Muscle layer of duodenum (tissue), 2 donors: Measurements from ENCODE around the gene GPR25.

ENCODE experiments used
- H3K27ac ChIP-seq: one replicate; pipeline ENCODE4 v1.7.0; 2013; ENCODE audit warnings: mild to moderate bottlenecking, low read length
- H3K27me3 ChIP-seq: one replicate; pipeline ENCODE4 v1.7.0; 2013; ENCODE audit warnings: low read depth, mild to moderate bottlenecking, control low read depth, low read length
- H3K36me3 ChIP-seq, 2 donors: one replicate each; pipeline ENCODE4 v1.7.0; 2013; ENCODE audit warnings: low read length in 2 of 2, control low read depth in 1 of 2, mild to moderate bottlenecking in 1 of 2; ENCODE audit not compliant: insufficient read depth in 2 of 2, control insufficient read depth in 1 of 2
- H3K4me1 ChIP-seq, 2 donors: one replicate each; pipeline ENCODE4 v1.7.0; 2013; ENCODE audit warnings: low read length in 2 of 2, mild to moderate bottlenecking in 2 of 2, control low read depth in 1 of 2, moderate library complexity in 1 of 2; ENCODE audit not compliant: insufficient read depth in 2 of 2, control insufficient read depth in 1 of 2
- H3K4me3 ChIP-seq, 2 donors: one replicate each; pipeline ENCODE4 v1.7.0; 2013; ENCODE audit warnings: low read length in 2 of 2, low read depth in 1 of 2, mild to moderate bottlenecking in 1 of 2
- H3K9me3 ChIP-seq, 2 donors: one replicate each; pipeline ENCODE4 v1.7.0; 2013; ENCODE audit warnings: low read length in 2 of 2, control low read depth in 1 of 2, mild to moderate bottlenecking in 1 of 2; ENCODE audit not compliant: control insufficient read depth in 1 of 2
- donor health status: healthy.

GPR25 gene

DNA sequence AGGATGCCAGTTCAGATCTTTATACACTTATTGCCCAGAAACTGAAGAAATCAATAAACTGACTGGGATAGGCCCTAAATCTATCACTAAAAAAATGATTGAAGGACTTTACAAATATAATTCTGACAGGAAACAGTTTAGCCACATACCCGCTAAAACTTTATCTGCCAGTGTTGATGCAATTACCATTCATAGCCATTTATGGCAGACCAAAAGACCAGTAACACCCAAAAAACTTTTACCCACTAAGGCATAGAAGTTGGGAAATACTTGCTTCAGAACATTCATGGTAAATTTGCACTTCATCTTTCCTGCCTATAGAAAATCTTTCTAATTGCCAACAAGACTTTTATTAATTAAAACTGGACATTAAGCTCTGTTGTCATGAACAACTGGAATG is 15.0 kb upstream of the GPR25 start:
- Histone ChIP-seq H3K9me3 (no peaks in the 10 kb centered on the region), H3K27me3 (no peaks in the 10 kb centered on the region), H3K36me3 (peaks cover 39 to 40% of the 10 kb centered on the region in 2 donors), H3K4me1 (no peaks in the 10 kb centered on the region), H3K27ac (no peak overlapping the region), H3K4me3 (no peak overlapping the region)

DNA sequence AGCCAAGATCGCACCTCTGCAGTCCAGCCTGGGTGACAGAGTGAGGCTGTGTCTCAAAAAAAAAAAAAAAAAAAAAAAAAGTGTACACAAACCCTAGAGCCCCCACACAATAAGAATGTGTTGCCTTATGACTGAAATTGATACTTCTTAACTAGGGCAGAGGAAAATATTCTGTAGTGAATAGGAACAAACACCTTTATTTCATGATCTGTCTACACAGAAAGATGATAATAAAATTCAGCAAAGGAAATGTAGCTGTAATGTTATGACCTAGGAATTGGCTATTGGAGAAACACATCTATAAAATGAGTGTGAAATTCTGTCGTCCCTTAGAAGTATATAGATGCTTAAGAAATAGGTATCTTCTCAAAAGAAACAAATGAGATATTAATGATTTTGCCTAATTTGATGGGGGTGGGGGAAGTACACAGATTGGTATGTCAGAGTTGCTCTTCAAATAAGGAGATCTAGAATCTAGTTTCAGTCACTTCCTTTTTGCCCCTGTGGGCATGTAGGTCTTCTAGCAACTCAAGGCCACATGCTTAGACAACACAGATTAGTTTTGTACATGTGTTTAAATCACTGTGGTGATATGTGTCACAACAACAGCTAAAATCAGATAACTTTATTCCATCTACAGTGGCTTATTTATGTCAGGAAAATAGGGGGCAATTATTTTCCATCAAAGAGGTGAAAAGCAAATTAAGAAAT is 10.7 kb upstream of the GPR25 start:
- Histone ChIP-seq H3K27me3 (no peaks in the 10 kb centered on the region), H3K4me3 (no peak overlapping the region), H3K4me1 (no peaks in the 10 kb centered on the region), H3K27ac (no peak overlapping the region), H3K9me3 (no peaks in the 10 kb centered on the region), H3K36me3 (peaks cover 18 to 33% of the 10 kb centered on the region in 2 donors)

DNA sequence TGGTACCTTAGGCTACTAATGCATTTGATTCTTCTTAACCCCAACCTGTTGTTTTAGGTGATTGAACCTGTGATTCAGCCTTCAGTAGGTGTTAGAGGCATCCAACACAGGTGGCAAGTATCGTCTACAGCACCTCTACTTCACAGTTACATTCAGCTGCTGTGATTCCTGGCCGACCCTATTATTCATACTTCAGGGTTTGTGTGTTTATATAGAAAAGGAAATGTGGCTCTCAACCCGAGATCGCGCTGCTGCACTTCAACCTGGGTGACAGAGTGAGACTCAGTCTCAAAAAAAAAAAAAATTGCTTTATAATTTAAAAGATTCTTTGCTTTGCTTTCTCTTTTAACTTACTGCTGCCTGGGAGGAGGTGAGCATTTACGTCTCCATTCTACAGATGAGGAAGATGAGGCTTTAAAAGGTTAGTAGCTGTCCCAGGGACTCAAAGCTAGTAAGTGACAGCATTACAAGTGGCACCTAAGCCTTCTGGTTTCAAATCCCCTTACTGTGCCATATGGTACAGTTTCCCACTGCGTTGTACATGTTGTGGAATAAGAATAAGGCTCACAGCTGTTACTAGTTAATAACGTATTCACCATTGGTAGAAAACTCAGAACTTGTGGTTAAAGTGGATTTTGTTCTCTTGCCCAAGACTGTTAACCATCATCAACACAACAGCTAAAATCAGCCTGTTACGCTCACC is 9.9 kb upstream of the GPR25 start:
- Histone ChIP-seq H3K9me3 (no peaks in the 10 kb centered on the region), H3K27ac (no peak overlapping the region), H3K27me3 (no peaks in the 10 kb centered on the region), H3K4me3 (no peak overlapping the region), H3K36me3 (peaks cover 11 to 27% of the 10 kb centered on the region in 2 donors), H3K4me1 (no peaks in the 10 kb centered on the region)

DNA sequence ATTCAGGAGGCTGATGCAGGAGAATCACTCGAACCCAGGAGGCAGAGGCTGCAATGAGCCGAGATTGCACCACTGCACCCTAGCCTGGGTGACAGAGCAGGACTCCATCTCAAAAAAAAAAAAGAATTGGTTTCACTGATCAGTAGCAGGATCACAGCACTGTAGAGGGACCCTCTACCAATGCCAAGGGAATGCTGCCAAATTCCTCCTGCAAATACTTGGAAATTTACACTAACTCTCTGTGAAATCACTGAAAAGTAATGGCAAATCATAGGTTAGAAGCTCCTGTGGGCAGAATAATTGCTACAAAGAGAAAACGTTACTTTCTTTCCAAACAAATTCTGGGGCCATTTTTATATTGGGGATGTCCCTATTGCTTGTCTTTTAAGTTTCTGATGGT is 6.7 kb upstream of the GPR25 start:
- Histone ChIP-seq H3K4me1 (no peaks in the 10 kb centered on the region), H3K27me3 (peaks cover 8% of the 10 kb centered on the region), H3K4me3 (no peak overlapping the region), H3K27ac (no peak overlapping the region), H3K36me3 (peaks cover 7 to 21% of the 10 kb centered on the region in 2 donors), H3K9me3 (no peaks in the 10 kb centered on the region)

DNA sequence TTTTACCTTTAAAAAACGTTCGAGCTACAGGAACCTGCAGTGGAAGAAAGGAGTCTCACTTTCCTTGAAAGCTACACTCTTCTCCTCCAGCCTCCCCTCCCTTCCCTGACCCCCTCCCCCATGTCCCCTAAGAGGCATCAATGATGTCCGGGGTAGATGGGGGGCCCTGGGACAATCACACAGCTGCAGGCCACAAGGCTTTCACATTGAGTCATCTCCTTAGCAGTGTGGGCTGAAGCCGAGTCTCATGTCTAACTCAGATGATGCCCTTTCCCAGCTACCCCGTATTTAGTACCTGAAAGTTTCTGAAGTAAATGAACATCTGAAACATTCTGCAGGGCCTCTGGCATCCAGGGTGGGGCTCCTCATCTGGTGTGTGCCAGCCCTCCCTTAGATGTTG is 6.3 kb upstream of the GPR25 start:
- Histone ChIP-seq H3K27me3 (peaks cover 9% of the 10 kb centered on the region), H3K4me1 (no peaks in the 10 kb centered on the region), H3K4me3 (no peak overlapping the region), H3K9me3 (no peaks in the 10 kb centered on the region), H3K27ac (no peak overlapping the region), H3K36me3 (peaks cover 7 to 21% of the 10 kb centered on the region in 2 donors)

DNA sequence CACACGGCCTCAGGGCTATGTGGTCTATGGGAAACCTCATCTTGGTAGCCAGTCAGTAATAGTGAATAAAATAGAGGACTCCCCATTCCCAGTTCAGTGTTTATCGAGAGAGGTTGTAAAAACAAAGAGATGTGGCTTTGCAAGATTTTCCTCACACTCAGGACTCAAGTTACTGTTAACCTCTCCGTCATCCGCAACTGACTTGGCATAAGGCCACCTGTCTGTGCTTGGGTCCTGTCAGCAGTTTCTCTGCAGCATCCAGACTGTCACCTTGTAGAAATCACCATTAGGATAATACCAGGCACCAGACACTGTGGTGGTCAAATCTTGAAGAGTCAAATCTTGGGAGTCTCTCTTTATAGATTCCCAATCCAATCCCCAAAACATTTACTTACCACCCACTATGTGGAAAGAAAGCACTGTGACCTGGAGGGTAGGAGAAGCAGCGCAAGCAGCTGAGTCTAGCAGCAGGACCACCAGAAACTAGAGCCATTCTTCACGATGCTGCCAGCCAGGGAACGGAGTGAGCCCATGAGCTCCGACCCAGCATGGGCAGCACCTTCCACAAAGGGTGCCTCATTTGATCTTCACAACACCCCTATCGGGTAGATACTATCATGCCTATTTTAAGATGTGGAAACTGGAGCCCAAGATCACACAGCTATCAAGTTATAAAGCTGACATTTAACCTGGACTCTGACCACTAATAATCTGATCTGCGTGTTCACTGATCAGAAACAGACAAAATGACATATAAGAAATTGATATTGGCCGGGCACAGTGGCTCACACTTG is 5.6 kb upstream of the GPR25 start:
- Histone ChIP-seq H3K4me3 (no peak overlapping the region), H3K4me1 (no peaks in the 10 kb centered on the region), H3K27ac (no peak overlapping the region)

DNA sequence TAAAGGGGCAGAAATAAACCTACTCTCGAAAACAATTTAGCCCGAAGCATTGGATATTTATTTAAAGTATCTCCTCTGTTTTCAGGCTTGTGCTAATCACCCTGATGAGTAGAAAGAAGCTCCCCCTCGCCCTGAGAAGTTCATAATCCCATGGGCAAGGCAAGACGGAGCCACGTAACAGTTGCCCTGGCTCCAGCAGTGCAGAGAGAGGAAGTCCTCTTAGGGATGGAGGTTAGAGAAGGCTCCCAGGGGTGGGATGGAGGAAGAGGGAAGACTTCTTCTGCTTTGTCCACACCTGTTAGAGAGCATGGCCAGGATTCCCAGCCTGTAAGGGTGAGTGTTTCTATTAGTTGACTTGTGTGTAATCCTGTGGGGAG is 3.4 kb upstream of the GPR25 start:
- Histone ChIP-seq H3K9me3 (no peaks in the 10 kb centered on the region), H3K27me3 (peaks cover 33% of the 10 kb centered on the region), H3K4me1 (peaks cover 0 to 14% of the 10 kb centered on the region in 2 donors), H3K27ac (no peak overlapping the region), H3K36me3 (no peaks in the 10 kb centered on the region), H3K4me3 (no peak overlapping the region)

More for the DNA sequence above, 5.6 kb upstream of the GPR25 start:
- Histone ChIP-seq H3K36me3 (peaks cover 7 to 20% of the 10 kb centered on the region in 2 donors), H3K27me3 (peaks cover 16% of the 10 kb centered on the region), H3K9me3 (no peaks in the 10 kb centered on the region)

DNA sequence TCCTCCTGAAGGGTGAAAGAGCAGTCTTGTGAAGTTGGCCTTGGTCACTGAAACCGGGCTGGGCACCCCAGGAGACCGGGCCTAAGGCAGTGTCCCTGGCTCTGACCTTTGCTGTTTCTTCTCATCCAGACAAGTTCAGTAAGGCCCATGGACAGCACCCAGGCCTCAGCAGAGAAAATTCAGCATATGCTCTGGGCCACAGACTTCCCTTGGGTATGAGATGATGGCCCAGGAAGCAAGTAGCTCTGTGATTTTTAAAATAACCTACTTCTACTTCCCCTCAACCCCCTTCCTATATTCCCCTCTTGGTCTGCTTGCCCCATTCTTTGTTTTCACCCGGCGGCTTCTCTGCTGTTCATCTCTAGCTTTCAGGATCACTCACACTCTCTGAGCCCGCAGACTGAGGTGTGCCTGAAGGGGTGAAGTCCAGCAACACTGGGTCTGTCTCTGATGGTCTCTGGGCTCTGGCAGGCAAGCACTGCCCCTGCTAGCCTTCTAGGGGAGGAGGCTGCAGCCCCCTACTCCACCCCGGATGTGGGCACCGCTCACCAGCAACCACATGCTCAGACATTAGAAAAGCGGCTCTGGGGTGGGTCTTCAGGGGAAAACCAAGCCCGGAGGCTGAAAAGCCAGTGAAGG is 2.9 kb upstream of the GPR25 start:
- H3K27me3 ChIP-seq: peaks cover 34% of the 10 kb centered on the region
- H3K4me1 ChIP-seq: peaks cover 0 to 14% of the 10 kb centered on the region in 2 donors
- H3K9me3 ChIP-seq: no peaks in the 10 kb centered on the region
- H3K36me3 ChIP-seq: no peaks in the 10 kb centered on the region
- no peak overlapping the region for H3K4me3 ChIP-seq
- H3K27ac ChIP-seq: no peak overlapping the region

DNA sequence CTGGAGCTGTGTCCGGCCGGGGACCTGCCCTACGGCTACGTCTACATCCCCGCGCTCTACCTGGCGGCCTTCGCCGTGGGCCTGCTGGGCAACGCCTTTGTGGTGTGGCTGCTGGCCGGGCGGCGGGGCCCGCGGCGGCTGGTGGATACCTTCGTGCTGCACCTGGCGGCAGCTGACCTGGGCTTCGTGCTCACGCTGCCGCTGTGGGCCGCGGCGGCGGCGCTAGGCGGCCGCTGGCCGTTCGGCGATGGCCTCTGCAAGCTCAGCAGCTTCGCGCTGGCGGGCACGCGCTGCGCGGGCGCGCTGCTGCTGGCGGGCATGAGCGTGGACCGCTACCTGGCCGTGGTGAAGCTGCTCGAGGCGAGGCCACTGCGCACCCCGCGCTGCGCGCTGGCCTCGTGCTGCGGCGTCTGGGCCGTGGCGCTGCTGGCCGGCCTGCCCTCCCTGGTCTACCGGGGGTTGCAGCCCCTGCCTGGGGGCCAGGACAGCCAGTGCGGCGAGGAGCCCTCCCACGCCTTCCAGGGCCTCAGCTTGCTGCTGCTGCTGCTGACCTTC is 412 bp downstream of the GPR25 start:
- Histone ChIP-seq H3K4me3 (peak overlapping the region in 1 of 2 donors; percentile 68), H3K4me1 (peaks cover 0 to 14% of the 10 kb centered on the region in 2 donors), H3K27me3 (peaks cover 38% of the 10 kb centered on the region), H3K36me3 (no peaks in the 10 kb centered on the region), H3K27ac (no peak overlapping the region), H3K9me3 (no peaks in the 10 kb centered on the region)

DNA sequence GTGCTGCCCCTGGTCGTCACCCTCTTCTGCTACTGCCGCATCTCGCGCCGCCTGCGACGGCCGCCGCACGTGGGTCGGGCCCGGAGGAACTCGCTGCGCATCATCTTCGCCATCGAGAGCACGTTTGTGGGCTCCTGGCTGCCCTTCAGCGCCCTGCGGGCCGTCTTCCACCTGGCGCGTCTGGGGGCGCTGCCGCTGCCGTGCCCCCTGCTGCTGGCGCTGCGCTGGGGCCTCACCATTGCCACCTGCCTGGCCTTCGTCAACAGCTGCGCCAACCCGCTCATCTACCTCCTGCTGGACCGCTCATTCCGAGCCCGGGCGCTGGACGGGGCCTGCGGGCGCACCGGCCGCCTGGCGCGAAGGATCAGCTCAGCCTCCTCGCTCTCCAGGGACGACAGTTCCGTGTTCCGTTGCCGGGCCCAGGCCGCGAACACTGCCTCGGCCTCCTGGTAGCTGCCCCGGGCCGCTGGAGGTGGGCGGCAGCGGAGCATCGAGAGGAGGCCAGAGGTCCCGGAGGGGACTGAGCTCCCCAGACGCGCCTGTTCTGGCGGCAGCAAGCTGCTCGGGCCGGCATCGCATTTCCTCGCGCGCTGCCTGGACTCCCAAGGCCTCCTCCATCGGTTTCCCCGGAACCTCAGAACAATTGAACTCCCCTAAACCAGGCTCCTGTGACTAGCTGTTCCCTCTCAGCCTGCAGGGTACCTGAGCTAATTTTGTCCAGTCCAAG is 1.1 kb downstream of the GPR25 start:
- Histone ChIP-seq H3K9me3 (no peaks in the 10 kb centered on the region), H3K27ac (no peak overlapping the region), H3K4me1 (peaks cover 0 to 14% of the 10 kb centered on the region in 2 donors), H3K4me3 (peak overlapping the region in 1 of 2 donors; percentile 68), H3K36me3 (no peaks in the 10 kb centered on the region), H3K27me3 (peaks cover 38% of the 10 kb centered on the region)
